ELR (cell line): ENCODE measurements around the gene MYPOP.

ENCODE experiments used
- DNase-seq: peaks from one replicate; pipeline ENCODE4 v3.0.0-alpha.2; 2015; ENCODE audit warnings: low read depth

MYPOP gene, protein sequence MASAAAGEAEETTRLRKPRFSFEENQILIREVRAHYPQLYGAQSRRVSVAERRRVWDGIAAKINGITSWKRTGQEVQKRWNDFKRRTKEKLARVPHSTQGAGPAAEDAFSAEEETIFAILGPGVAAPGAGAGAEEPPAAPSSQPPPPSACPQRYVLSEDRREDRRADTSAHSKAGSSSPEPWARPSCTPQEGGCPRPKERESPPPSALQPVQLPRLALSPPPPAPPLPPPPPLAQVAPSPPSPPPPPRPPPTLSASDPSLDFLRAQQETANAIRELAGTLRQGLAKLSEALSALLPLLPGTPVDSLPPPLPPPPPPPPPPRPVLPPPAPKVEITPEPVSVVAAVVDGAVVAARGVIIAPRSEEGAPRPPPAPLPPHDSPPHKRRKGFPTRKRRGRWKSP

DNA sequence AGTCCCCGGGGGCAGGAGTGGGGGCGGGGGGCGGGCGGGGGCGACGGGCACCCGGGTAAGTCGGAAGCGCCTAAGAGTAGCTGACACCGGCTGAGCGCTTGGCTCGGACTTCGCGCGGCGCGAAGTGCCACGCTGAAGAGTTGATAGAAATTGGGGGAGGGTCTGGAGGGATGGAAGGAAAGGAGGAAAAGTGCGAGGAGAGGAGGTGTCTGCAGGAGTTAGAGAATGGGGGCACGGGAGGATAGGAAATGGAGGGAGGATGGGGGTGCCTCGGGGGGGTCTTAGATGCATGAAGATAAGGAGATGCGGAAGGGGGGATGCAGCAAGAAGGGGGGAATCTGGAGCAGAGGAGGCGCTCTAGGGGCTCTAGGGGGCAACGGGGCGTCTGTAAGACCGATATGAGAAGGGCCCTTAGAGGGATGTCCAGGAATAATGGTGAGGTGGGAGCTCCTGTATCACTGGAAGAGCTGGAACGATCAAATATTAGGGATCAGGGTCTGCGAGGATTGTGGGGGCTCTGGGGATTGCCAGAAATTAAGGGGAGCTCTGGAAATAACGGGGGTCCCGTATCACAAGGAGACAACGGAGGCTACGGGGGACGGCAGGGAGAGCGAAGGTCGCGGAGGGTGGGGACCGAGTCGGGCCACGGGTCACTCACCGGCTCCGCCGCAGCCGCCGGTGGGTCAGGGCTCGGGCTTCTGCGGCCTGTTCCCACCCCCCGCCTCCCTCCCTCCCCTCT, at the start of gene MYPOP:
Gene MYPOP, minus strand, starts transcription at position 702 of the 739 bp plus-strand sequence. CDS start 840 bp downstream, outside the sequence.
- DNase-seq, result peak; percentile 14

DNA sequence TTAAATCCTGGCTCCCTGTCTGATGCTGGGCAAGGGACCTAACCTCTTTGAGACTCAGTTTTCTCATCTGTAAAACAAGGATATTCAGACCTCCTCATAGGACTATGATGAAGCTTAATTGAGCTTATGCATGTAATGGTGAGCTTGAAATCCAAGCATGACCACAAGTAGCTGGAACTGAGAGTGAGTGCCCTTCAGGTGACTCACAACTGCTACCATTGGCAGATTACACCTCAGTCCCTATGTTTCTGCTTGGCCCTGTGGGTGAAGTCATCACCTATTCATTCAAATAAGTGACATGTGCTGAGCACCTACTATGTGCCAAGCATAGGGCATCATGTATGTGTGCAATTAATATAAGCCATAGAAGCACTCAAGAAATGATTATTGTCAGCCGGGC, 45.5 kb upstream of the MYPOP start:
- DNase-seq, result peak; percentile 49

DNA sequence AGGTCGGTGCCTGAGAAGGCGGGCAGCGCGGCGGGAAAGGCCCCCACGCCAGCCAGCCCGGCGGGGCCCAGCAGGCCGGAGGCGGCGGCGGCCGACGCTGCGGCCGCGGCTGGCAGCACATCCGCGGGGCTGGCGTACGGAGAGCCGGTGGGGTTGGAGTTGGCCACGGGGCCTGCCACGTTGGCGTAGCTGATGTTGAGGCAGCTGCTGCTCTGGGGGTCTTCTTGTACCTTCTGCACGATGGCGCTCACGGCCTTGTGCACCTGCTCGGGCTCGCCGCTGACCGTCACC, 38.0 kb upstream of the MYPOP start:
- DNase-seq, result no peak

DNA sequence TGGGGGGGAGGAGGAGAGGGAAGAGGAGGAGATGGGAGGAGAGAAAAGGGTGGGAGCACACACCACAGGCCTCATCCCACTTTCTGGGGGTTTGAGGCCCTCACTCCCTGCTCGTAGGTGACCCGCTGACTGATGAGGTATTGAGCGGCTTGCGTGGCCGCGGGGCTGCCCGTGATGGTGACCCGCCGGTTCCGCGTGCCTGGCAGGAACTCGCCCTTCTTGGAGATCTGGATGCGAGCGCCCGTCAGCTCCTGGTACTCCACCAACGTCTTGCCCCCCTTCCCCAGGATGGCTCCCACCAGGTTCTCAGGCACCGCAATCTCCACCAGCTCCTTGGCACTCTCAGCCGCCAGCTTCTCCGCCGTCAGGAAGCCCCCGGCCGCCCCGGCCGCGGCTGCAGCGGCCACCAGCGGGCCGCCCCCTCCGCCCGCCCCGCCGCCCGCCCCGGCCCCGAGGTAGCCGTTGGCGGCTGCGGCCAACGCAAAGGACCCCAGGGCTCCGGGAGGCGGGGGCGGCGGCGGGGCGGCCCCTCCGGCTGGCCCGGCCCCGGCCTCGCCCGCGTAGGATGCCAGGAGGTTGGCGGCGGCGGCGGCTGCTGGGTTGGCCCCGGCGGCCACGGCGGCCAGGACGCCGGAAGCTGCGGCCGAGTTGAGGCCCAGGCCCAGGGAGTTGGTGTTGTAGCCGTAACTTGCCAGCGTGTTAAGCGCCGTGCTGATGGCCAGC, 37.5 kb upstream of the MYPOP start:
- DNase-seq, result no peak

DNA sequence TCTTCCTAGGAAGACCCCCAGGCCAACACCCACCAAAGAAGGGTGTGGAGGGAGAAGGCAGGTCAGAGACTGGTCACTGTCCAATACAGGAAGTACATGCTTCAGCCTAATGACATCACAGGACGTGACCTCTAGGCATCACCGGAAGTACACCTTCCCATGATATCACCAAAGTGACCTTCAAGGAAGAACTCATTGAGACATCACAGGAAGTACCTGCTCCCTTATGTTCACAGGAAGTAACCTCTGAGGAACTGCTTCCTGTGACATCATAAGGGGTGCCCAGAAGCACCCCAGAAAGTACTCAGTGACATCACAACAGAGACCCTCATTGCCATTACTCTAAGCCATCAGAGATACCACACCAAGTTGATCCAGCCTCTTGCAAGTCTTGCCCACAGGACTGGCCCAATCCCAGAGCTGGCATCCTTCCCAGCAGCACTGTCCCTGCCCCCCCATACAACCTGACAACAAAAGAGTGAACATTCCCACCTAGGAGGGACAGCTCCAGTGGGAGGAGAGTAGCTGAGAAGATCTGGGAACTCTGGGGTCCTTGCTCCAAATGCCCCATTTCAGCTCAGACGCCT, 36.4 kb upstream of the MYPOP start:
- DNase-seq, result no peak

DNA sequence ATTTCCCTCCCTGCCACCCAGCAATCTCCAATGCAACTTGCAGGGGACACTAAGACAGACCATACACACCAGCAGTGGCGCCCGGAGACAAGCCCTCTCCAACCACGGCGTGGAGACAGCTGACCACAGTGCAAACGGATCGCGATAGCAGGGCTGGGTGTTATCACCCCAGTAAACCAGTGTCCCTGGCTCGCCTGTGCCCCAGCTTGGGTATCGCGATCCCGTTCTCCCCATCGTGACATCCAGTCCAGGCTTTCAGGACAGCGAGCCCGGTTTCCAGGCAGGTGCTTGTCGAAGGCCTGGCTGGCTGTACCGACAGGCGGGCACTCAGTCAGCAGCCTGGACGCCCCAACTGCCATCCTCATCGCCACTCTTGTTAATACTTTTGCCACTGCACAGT, 32.9 kb upstream of the MYPOP start:
- no peak for DNase-seq

DNA sequence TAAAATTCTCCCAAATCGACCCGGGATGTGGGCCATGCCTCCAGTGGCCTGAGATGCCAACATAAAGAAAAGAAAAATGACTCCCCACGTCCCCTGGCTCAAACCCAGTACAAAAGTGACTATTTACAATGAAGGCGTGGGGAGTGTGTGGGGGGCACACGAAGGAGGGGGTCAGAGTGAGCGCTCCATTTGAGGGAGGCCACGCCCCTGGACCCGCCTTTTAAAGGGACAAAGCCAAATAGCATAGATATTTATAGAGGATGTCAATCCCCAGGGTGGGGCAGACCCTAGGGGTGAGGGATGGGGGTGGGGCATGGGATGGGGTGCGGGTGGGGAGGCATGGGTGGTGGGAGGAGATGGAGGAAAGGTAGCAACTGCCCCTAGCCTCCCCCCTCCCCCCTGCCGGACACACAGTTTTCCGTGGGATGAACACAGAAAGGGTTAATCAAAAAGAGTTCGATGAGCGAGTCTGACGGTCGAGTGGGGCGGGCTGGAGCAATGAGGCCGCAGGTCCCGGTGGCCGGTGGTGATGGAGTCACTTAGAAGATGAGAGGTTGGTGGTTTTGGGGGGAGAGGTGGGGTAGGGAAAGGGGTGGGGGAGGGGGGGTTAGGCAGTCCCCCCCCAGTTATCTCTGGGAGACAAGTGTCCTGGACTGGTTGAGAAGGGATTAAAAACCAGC, 32.3 kb upstream of the MYPOP start:
- DNase-seq, result no peak

DNA sequence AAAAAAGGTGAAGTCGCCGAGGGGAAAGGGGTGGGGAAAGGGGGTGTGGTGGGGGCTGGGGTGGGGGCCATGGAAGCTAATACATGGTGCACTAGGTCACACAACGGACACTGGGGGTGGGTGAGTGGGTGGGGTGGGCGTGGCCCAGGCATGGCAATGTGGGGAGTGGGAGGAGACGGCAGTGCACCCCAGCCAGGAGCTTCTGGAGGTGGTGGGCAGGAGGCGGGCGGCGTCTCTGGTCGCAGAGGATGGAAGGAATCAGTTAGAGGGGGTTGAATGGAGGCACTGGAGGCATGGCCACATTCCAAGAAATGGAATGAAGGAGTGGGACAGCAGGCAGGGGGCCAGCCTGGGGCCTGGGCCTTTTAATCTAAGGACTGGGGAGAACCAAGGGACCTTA, 31.3 kb upstream of the MYPOP start:
- DNase-seq, result no peak

DNA sequence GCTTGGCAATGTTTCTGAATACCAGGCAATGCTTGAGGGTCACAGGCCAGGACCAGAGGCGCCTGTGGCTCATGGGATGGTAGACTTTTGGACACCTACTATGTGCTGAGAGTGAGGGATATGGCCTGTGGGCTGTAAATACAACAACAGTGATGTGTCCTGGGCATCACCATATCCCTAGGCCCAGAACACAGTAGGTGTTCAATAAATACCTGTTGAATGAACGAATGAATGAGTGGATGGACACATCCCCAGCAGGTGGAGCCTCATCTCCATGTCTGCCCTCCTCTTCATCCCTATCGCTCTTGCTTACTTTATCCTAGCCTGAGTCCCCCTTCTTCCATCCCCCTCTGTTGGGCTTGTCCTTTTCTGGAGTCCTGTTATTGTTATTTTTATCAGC, 28.6 kb upstream of the MYPOP start:
- no peak for DNase-seq

DNA sequence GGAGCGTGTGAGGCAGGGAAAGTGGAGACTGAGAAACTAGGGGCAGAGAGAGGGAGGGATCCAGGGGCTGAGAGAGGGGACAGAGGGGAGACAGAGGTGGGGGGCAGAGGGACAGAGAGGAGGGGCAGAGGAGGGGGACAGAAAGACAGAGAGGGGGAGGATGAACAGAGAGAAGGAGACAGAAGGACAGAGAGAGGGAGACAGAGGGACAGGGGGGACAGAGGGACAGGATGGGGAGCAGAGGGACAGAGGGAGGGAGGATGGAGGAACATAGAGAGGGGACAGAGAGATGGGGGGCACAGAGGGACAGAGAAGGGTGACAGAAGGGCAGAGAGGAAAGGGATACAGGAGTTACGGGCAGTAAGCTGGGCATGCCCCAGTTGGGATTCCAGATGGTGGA, 26.8 kb upstream of the MYPOP start:
- no peak for DNase-seq

DNA sequence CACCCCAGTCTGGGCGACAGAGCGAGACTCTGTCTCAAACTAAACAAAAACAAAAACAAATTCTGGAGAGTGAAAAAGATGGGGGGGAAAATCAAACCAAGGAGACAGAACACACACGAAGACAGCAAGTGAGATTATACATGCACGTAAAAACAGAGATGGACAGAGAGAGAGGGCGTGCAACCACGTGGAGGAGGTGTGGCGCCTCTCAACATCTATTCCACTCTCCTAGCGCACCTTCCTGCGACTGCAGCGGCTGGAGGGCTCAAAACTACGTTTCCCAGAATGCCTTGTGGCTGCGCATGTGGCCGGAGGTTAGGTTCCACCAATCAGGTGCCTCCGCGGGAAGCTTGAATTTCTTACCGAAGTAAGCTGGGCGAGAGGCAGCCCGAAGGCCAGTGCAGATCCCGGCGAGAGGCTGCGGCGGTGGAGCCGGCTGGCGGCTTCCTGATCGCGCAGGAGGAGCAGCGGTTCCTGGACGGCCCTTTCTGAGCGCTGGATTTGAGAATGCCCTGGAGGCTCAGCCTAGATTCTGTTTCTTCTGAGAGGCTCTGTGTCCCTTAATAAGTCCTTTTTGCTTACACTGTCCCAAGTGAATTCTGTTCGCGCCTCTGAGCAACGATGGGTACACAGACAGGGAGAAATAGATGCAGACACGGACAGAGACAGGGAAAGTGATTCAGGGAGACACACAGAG, 25.3 kb upstream of the MYPOP start:
- DNase-seq, result peak; percentile 94

DNA sequence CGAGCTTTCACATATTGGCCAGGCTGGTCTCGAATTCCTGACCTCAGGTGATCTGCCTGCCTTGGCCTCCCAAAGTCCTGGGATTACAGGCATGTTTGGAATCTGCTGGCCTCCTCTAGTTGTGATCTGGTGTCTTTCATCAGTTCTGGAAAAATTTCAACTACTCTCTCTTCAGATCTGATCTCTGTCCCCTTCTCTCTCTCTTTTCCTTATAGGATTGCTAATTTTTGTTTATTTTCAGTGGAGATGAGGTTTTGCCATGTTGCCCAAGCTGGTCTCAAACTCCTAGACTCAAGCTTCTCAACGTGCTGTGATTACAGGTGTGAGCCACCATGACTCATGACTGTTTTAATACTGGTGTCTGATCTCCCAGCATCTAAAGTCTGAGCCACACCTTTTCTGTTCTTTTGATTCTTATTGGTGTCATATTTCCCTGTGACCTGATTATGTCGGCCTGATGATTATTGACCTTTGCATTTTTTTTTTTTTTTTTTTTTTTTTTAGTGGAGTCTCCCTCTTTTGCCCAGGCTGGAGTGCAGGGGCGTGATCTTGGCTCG, 22.6 kb upstream of the MYPOP start:
- DNase-seq, result no peak

DNA sequence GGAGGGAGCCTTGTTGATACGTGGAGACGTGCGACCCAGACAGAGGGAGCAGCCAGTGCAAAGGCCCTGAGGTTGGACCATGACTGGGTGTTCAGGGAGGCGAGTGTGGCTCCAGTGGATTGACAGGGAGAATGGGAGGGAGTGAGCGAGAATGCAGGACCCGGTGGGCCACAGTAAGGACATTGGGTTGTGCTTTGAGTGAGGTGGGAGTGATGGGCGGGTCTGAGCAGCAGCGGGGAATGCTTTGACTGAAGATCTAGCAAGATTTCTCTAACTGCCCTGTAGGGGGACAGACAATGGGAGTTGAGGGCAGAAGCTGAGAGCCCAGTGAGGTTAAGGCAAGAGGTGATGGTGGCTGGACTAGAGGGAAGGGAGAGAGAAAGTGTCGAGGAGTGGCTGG, 19.9 kb upstream of the MYPOP start:
- peak; percentile 49 for DNase-seq

DNA sequence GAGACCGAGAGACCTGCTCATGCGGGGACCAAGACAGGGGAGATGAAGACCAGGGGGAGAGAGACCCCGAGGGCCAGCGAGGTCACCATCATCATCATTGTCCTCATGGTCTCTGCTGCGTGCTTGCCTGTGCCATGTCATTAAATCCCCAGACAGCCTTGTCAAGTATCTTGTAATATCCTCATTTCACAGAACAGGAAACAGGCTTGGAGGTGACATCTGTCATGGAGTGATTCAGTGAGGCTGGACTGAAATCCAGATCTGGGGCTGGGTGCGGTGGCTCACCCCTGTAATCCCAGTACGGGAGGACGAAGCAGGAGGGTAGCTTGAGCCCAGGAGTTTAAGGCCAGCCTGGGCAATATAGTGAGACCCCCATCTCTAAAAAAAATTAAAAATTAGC, 18.0 kb upstream of the MYPOP start:
- DNase-seq, result no peak

DNA sequence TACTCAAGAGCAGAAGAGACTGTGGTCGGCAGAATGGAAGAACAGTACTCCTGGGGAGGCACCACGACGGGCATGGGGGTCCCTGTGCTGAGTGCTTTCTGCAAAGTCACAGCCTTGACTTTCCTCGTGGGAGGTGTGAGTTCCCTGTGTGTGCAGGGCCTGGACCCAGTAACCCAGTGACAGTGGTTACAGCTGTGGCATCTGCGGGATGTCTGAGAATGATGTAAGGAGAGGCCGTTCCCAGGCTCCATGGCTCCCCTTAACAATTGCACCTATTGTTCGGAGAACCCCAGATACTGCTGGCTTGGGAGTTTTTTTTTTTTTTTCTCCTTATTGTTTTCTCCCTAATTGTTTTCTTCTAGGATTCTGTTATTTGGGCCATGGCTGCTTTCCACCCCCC, 17.3 kb upstream of the MYPOP start:
- DNase-seq, result no peak

DNA sequence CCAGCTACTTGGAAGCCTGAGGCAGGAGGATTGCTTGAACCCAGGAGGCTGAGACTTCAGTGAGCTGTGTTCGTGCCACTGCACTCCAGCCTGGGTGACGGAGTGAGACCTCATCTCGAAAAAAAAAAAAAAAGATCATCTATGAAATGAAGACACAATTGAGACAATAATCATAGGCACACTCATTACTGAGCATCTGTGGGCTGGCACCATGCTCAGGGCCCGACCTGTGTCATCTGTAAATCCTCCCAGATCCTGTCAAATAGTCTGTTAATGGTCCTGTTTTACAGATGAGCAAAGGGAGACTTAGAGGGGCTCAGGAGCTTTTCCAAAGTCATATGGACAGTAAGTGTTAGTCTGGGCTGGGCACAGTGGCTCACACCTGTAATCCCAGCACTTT, 16.3 kb upstream of the MYPOP start:
- DNase-seq, result no peak

DNA sequence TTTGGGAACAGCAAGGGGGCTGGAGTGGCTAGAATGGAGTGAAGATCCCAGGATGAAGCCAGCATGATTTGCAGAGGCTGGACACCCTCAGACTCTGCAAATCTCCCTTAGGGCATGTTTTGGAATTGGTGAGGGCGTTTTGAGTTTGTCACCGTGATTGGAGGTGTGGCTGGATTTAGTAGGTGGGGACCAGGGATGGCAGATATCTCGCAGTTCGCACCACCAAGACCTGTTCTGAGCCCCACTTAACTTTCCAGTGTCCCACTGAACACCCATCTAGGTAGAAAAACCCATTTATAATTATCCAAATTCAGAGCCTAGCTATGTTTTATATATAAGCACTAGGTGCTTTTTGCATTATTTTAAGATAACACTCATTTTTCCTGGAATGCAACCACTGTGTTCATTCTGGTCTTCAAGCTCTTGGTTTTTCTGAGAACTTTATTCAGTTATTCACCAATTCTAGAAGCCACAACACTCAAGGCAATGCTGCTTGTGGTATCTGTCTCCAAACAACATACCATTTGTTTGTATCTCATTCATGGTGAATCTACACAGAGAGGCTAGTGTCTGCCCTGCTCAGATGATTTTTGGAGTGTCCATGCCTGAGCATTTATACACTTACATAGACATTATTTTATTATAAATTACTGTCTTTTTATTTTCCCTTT, 15.1 kb upstream of the MYPOP start:
- DNase-seq, result no peak

DNA sequence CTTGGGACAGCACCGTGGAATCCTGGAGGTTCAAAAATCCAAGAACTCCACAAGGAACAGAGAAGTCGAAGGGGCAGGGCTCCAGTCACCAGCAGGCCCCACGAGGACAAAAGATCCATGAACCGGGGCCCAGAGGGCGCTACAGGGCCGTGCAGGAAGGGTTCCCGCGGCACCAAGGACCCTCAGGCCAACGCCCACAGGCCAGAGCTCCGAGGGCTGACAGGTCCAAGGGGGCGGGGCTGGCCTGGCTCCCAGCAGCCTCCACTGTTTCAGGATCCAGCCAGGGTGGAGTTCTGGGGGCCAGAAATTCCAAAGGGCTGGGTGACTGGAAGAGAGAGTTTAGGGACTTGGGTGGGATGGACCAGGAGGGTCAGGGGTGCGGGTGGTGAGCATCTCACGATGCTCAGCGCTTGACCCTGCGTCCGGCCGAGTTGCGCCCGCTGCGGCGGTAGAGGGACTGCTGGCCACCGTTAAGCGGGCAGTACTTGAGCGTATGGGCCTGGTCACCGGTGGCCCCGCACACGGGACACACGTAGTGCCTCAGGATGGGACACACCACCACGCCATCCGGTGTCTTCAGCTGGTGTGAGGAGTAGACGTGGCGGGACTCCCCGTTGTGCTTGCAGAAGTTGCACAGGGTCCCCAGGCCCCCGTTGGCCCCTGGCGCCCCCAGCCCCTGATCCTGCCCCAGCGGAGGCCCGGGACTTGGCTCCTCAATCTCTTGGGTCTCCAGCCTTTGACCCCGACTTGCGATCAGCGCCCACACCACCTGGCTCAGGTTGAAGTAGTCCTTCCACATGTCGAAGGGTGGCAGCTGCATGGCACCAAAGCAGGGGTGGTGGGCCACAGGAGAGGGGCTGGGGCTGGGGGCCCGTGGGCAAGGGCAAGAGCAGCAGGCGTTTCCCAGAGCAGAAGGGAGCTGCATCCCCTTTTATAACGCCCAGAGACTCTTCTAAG, 11.7 kb upstream of the MYPOP start, which contains the start of gene NANOS2:
Gene NANOS2, minus strand, starts transcription at position 905 of the 957 bp plus-strand sequence. Its CDS starts 85 bp downstream, at position 820.
- peak; percentile 50 for DNase-seq

DNA sequence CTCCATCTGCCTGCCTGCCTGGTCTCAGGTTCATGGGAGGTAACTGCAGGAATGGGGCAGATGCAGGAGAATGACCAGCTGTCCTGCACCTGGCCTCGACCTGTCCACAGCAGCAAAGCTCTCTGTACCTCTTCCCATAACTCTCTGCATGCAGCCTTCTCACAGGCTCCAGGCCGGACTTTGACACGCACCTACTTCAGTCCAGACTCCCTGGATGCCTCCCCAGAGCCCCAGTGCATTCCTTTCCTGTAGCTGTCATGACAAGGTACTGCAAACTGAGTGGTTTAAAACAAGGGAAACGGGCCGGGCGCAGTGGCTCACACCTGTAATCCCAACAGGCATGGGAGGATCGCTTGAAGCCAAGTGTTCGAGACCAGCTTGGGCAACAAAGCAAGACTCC, 8.9 kb upstream of the MYPOP start:
- DNase-seq, result no peak
